ENCODE measurements around the gene CYP19A1. TPM values are rescaled to one million over a fixed set of nuclear protein-coding genes. Genes with fewer than 3 reads are reported as not detected.

Gene CYP19A1
- total and polyA plus RNA-seq, 2 donors = 0.42 to 2.2 TPM

DNA sequence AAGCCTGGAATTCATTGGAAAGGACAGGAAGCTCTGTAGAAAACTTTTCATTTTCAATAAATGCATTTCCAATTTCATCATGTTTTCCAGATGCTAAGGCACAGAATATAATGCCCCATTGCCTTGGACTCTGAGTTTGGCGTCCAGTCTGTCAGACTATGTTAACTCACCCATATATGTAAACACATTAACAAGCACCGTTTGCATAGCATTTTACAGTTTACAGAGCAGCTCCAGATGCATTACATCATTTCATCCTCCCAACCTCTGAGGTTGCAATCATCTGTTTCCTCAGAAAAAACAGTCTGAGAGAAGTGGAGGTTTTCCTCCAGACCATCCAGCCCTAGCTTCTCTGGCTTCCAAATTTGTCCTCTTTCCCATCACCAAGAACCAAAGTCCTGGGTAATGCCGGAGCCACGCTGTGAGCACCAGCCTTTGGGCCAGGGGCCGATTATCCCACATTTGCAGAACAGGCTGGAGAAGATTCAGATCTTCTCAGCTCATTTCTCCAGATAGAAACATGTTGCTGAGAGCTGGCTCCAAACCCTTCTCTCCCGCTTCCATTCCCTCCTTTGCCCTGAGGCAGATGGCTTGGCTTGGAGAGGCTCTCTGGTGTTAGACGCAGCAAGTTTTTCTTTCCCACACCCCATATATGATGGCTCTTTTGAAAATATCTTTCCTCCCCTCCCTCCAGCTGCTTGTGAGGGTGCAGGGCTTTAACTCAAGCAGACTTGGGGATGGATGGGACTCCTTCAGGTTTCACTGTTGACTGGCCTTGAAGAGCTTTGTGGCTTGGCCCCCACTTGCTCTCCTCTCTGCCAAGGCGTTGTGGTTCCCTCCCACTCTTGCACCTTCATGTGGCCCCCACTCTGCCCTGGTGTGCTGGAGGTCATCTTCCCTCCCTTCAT is 26.0 kb downstream of the CYP19A1 start:
- no peak for DNase-seq (ENCODE audit: low read depth in 6 of 9, low spot score in 9 of 9)
- WGBS = 85% methylated on average over 8 of the region's 8 CpGs

DNA sequence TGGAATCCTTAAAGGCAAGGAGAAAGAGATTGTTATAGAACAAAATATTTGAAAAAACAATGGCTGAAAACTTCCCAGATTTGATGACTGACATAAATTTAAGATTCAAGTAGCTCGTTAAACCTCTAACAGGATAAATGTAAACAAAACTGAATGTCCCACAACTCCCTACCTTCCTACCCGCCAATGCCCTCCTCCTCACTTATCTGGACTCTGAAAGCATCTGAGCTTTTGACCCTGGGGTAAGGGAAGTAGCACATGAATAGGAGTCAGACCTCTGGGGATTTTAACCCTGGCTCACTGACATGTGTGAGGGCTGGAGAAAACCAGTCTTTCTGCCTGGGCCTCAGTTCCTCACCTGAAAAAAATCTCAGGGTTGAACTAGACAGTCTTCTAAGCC is 26.9 kb downstream of the CYP19A1 start:
- no peak for DNase-seq (ENCODE audit: low read depth in 6 of 9, low spot score in 9 of 9)
- Histone ChIP-seq H3K27ac (ENCODE audit: low read depth in 1 of 2, low read length in 1 of 2) (peak overlapping the region in 1 of 2 donors; percentile 14), H3K36me3 (ENCODE audit: control insufficient read depth in 2 of 2, insufficient read depth in 2 of 2, low read length in 1 of 2) (no peaks in the 10 kb centered on the region), H3K27me3 (ENCODE audit: control insufficient read depth in 2 of 2, insufficient read depth in 1 of 2, low read length in 1 of 2) (no peaks in the 10 kb centered on the region), H3K4me1 (ENCODE audit: control insufficient read depth in 2 of 2, insufficient read depth in 2 of 2, low read length in 2 of 2) (peaks cover 0 to 5% of the 10 kb centered on the region in 2 donors), H3K4me3 (ENCODE audit: low read length in 2 of 2) (no peak overlapping the region), H3K9me3 (ENCODE audit: control insufficient read depth in 2 of 2, insufficient read depth in 1 of 2, low read length in 1 of 2) (no peaks in the 10 kb centered on the region)
- WGBS = 90% methylated on average over 2 of the region's 2 CpGs

More for the DNA sequence above, 26.0 kb downstream of the CYP19A1 start:
- no peak overlapping the region for H3K4me3 ChIP-seq (ENCODE audit: low read length in 2 of 2)
- H3K4me1 ChIP-seq (ENCODE audit: control insufficient read depth in 2 of 2, insufficient read depth in 2 of 2, low read length in 2 of 2) = peaks cover 0 to 5% of the 10 kb centered on the region in 2 donors
- peak overlapping the region in 1 of 2 donors; percentile 47 for H3K27ac ChIP-seq (ENCODE audit: low read depth in 1 of 2, low read length in 1 of 2)
- H3K27me3 ChIP-seq (ENCODE audit: control insufficient read depth in 2 of 2, insufficient read depth in 1 of 2, low read length in 1 of 2) = no peaks in the 10 kb centered on the region
- no peaks in the 10 kb centered on the region for H3K36me3 ChIP-seq (ENCODE audit: control insufficient read depth in 2 of 2, insufficient read depth in 2 of 2, low read length in 1 of 2)
- no peaks in the 10 kb centered on the region for H3K9me3 ChIP-seq (ENCODE audit: control insufficient read depth in 2 of 2, insufficient read depth in 1 of 2, low read length in 1 of 2)

DNA sequence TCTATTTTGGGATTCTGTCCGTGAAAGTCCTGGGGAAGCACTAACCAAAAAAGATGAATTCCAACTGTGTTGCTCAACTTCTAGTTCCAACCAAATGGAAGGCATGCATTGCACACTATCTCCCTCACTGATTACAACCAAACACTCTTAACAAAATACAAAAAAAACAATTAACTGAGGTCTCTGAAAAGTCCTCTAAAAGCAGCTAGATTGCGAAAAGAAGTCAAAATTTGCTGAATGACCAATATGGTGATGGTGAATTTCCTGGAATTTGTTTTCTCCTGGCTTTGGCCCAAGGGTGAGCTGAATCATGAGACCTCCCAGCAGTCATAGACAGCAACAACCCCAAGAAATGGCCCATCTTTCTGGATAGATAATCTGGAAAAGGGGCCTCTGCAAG is 28.3 kb downstream of the CYP19A1 start:
- 92% methylated on average over 2 of the region's 2 CpGs for WGBS
- no peaks in the 10 kb centered on the region for H3K9me3 ChIP-seq (ENCODE audit: control insufficient read depth in 2 of 2, insufficient read depth in 1 of 2, low read length in 1 of 2)
- no peak overlapping the region for H3K27ac ChIP-seq (ENCODE audit: low read depth in 1 of 2, low read length in 1 of 2)

DNA sequence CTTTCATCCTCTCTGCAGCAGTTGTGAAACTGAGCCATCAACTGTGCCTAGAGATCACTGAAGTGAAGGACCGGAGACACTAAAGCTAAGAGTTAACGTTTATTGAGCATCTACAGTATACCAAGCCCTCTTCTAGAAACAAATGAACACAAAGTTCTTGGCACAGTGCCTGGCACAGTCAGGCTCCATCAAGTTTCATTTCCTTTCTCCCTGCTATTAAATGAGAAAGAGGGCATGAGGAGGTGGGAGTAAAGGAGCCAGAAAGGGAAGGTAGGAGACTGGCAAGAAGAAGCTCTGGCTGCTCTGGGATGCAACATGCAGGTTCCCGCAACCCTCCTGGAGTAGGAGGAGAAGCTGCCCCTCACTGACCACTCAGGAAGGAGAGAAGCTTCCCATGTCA is 30.6 kb downstream of the CYP19A1 start:
- Histone ChIP-seq H3K36me3 (ENCODE audit: control insufficient read depth in 2 of 2, insufficient read depth in 2 of 2, low read length in 1 of 2) (no peaks in the 10 kb centered on the region), H3K27ac (ENCODE audit: low read depth in 1 of 2, low read length in 1 of 2) (no peak overlapping the region), H3K4me3 (ENCODE audit: low read length in 2 of 2) (no peak overlapping the region), H3K4me1 (ENCODE audit: control insufficient read depth in 2 of 2, insufficient read depth in 2 of 2, low read length in 2 of 2) (peaks cover 0 to 5% of the 10 kb centered on the region in 2 donors), H3K9me3 (ENCODE audit: control insufficient read depth in 2 of 2, insufficient read depth in 1 of 2, low read length in 1 of 2) (no peaks in the 10 kb centered on the region), H3K27me3 (ENCODE audit: control insufficient read depth in 2 of 2, insufficient read depth in 1 of 2, low read length in 1 of 2) (no peaks in the 10 kb centered on the region)
- 96% methylated on average over 3 of the region's 3 CpGs for WGBS
- no peak for DNase-seq (ENCODE audit: low read depth in 6 of 9, low spot score in 9 of 9)

More for the DNA sequence above, 28.3 kb downstream of the CYP19A1 start:
- no peak for DNase-seq (ENCODE audit: low read depth in 6 of 9, low spot score in 9 of 9)
- Histone ChIP-seq H3K4me3 (ENCODE audit: low read length in 2 of 2) (no peak overlapping the region), H3K27me3 (ENCODE audit: control insufficient read depth in 2 of 2, insufficient read depth in 1 of 2, low read length in 1 of 2) (no peaks in the 10 kb centered on the region), H3K36me3 (ENCODE audit: control insufficient read depth in 2 of 2, insufficient read depth in 2 of 2, low read length in 1 of 2) (no peaks in the 10 kb centered on the region), H3K4me1 (ENCODE audit: control insufficient read depth in 2 of 2, insufficient read depth in 2 of 2, low read length in 2 of 2) (peaks cover 0 to 5% of the 10 kb centered on the region in 2 donors)

DNA sequence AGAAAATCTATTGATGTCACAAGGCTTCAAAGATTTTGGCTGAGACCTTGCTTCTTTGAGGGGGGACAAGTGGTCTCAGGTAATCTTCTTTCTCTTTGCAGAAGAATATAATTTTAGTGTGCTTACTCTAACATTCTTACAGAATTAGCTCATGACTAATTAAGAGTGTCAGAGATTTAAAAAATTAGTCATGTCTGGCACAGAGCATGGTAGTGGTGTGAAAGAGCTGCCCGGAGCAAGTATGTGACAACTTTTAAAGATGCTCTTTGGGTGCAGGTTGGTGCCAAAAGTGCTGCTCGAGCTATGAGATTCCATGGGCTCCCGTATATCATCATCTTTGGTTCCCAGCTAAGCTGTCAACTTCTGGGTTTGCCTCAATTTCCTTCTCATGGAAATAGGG is 31.1 kb downstream of the CYP19A1 start:
- no peaks in the 10 kb centered on the region for H3K9me3 ChIP-seq (ENCODE audit: control insufficient read depth in 2 of 2, insufficient read depth in 1 of 2, low read length in 1 of 2)
- peaks cover 0 to under 1% of the 10 kb centered on the region in 2 donors for H3K4me1 ChIP-seq (ENCODE audit: control insufficient read depth in 2 of 2, insufficient read depth in 2 of 2, low read length in 2 of 2)
- H3K27ac ChIP-seq (ENCODE audit: low read depth in 1 of 2, low read length in 1 of 2) = no peak overlapping the region
- no peak for DNase-seq (ENCODE audit: low read depth in 6 of 9, low spot score in 9 of 9)
- H3K36me3 ChIP-seq (ENCODE audit: control insufficient read depth in 2 of 2, insufficient read depth in 2 of 2, low read length in 1 of 2) = no peaks in the 10 kb centered on the region
- H3K4me3 ChIP-seq (ENCODE audit: low read length in 2 of 2) = no peak overlapping the region
- no peaks in the 10 kb centered on the region for H3K27me3 ChIP-seq (ENCODE audit: control insufficient read depth in 2 of 2, insufficient read depth in 1 of 2, low read length in 1 of 2)
- WGBS = 97% methylated on average over 3 of the region's 3 CpGs

DNA sequence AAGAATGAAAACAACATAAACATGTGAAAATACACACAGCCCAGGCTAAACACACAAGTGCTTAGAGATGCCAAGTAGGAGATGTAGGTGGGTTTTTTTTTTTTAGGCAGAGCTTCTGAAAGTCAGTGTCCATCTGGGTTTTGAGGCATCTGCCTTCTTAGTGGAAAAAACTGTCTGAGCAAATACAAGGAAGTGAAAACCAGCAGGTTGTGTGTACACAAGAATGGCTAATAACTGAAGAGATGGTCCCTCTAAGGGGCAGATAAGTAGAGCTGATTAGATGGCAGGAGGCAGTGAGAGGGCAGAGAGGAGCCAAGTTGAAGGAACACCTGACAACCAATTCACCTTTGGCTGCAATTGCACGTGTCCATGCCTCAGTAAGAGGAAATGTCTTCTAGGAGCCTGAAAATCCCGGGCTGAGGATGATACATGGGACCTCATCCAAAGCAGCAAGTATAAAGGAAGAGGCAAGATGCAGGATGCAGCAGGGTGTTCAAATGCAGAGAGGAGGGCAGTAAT is 34.9 kb downstream of the CYP19A1 start:
- Histone ChIP-seq H3K27ac (ENCODE audit: low read depth in 1 of 2, low read length in 1 of 2) (no peak overlapping the region), H3K9me3 (ENCODE audit: control insufficient read depth in 2 of 2, insufficient read depth in 1 of 2, low read length in 1 of 2) (no peaks in the 10 kb centered on the region), H3K4me3 (ENCODE audit: low read length in 2 of 2) (no peak overlapping the region), H3K4me1 (ENCODE audit: control insufficient read depth in 2 of 2, insufficient read depth in 2 of 2, low read length in 2 of 2) (no peaks in the 10 kb centered on the region), H3K27me3 (ENCODE audit: control insufficient read depth in 2 of 2, insufficient read depth in 1 of 2, low read length in 1 of 2) (no peaks in the 10 kb centered on the region), H3K36me3 (ENCODE audit: control insufficient read depth in 2 of 2, insufficient read depth in 2 of 2, low read length in 1 of 2) (no peaks in the 10 kb centered on the region)
- 76% methylated on average over 2 of the region's 2 CpGs for WGBS
- no peak for DNase-seq (ENCODE audit: low read depth in 6 of 9, low spot score in 9 of 9)

DNA sequence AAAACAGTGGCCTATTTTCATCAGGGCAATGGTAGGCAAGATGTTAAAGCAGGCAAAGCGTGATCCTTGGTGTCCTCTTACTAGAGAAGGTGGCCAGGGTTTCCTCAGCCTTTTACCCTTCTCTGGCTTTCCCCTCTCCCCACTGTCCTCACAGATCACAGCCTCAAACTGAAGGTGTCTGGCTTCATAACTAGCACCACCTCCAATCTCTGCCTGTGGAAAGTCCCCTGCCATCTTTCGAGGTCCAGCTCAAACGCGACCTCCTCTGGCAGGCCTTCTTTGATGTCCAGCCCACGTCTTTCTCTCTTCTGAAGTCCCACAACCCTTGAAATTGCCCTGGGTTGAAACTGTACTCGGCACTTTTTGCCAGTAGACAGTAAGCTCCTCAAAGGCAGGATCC is 35.9 kb downstream of the CYP19A1 start:
- DNase-seq (ENCODE audit: low read depth in 6 of 9, low spot score in 9 of 9) = no peak
- H3K9me3 ChIP-seq (ENCODE audit: control insufficient read depth in 2 of 2, insufficient read depth in 1 of 2, low read length in 1 of 2) = no peaks in the 10 kb centered on the region
- H3K27me3 ChIP-seq (ENCODE audit: control insufficient read depth in 2 of 2, insufficient read depth in 1 of 2, low read length in 1 of 2) = no peaks in the 10 kb centered on the region
- no peaks in the 10 kb centered on the region for H3K36me3 ChIP-seq (ENCODE audit: control insufficient read depth in 2 of 2, insufficient read depth in 2 of 2, low read length in 1 of 2)
- H3K4me1 ChIP-seq (ENCODE audit: control insufficient read depth in 2 of 2, insufficient read depth in 2 of 2, low read length in 2 of 2) = no peaks in the 10 kb centered on the region
- no peak overlapping the region for H3K4me3 ChIP-seq (ENCODE audit: low read length in 2 of 2)
- 91% methylated on average over 6 of the region's 6 CpGs for WGBS
- H3K27ac ChIP-seq (ENCODE audit: low read depth in 1 of 2, low read length in 1 of 2) = no peak overlapping the region

DNA sequence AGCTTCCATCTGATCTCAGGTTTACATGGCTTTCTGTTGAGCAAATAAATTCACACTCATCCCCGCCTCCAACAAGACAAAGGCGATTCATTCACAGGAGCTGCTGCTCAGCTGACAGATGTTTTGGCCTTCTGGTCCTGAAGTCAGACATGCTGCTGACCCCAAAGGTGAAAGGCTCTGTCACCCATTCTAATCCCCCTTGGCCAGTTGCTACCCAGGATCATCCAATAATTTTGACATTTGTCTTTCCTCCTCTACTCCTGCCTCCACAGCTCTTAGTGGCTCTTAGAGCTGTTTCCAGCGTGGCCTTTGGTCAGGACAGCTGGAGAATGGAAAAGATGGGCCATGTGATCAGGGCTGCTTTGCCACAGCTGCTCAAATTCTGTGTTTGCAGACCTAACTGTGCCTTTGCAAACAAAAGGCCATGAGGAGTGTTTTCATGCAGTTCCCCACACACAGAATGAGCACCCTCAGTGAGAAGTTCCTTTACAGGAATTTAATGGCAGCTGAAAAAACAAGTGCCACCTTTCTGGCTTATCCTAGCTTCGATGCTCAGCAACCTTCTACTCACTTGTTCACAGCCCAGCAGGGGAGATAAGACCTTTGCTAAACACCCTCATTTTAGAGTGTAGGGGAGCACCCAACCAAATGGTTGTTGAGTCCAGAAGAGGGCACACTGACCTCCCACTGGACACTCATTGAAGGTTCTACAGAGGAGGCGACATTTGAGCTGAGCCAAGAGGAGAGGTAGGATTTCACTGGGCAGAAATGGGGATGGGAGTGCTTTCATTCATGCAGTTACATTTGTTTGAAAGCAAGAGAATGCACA is 39.0 kb downstream of the CYP19A1 start:
- WGBS = 90% methylated on average over 5 of the region's 5 CpGs
- no peak for DNase-seq (ENCODE audit: low read depth in 6 of 9, low spot score in 9 of 9)
- Histone ChIP-seq H3K9me3 (ENCODE audit: control insufficient read depth in 2 of 2, insufficient read depth in 1 of 2, low read length in 1 of 2) (no peaks in the 10 kb centered on the region), H3K4me3 (ENCODE audit: low read length in 2 of 2) (no peak overlapping the region), H3K27ac (ENCODE audit: low read depth in 1 of 2, low read length in 1 of 2) (no peak overlapping the region), H3K36me3 (ENCODE audit: control insufficient read depth in 2 of 2, insufficient read depth in 2 of 2, low read length in 1 of 2) (no peaks in the 10 kb centered on the region), H3K4me1 (ENCODE audit: control insufficient read depth in 2 of 2, insufficient read depth in 2 of 2, low read length in 2 of 2) (no peaks in the 10 kb centered on the region), H3K27me3 (ENCODE audit: control insufficient read depth in 2 of 2, insufficient read depth in 1 of 2, low read length in 1 of 2) (no peaks in the 10 kb centered on the region)

DNA sequence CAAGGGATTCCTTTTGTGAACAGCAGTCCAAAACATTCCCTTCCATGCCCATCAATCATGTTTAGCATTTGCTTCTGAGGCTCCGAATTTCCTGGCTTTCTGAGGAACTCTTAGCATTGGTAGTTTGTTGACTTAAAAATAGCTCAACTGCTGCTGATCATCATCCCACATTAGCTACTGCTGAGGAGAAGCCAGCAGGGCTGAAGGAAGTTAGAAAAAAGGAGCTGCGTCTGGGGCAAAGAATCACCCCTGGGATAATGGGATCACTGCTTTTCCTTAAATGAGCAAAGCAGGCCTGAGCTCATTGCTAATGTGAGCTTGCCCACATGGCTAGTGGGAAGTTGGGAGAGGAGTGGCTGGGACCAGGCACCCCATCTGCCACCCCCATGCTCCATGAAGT is 39.8 kb downstream of the CYP19A1 start:
- Histone ChIP-seq H3K4me1 (ENCODE audit: control insufficient read depth in 2 of 2, insufficient read depth in 2 of 2, low read length in 2 of 2) (no peaks in the 10 kb centered on the region), H3K4me3 (ENCODE audit: low read length in 2 of 2) (no peak overlapping the region), H3K27me3 (ENCODE audit: control insufficient read depth in 2 of 2, insufficient read depth in 1 of 2, low read length in 1 of 2) (no peaks in the 10 kb centered on the region), H3K9me3 (ENCODE audit: control insufficient read depth in 2 of 2, insufficient read depth in 1 of 2, low read length in 1 of 2) (no peaks in the 10 kb centered on the region), H3K36me3 (ENCODE audit: control insufficient read depth in 2 of 2, insufficient read depth in 2 of 2, low read length in 1 of 2) (no peaks in the 10 kb centered on the region), H3K27ac (ENCODE audit: low read depth in 1 of 2, low read length in 1 of 2) (no peak overlapping the region)
- no peak for DNase-seq (ENCODE audit: low read depth in 6 of 9, low spot score in 9 of 9)
- WGBS = 88% methylated on average over 2 of the region's 2 CpGs

Data from thymus (tissue), 11 donors.